ENCODE measurements around the gene PURB. TPM values are rescaled to one million over a fixed set of nuclear protein-coding genes. Genes with fewer than 3 reads are reported as not detected.

PURB gene
- total RNA-seq, 1 experiment from 2014 or later = 21.3 TPM

- Histone ChIP-seq H2AFZ (ENCODE audit: low read length) (no peak overlapping the region), H3K79me1 (ENCODE audit: insufficient read depth, low read depth, low read length, poor library complexity, severe bottlenecking) (no peaks in the 10 kb centered on the region), H2BK12ac (ENCODE audit: insufficient read length, low read depth, low read length) (no peak overlapping the region), H3K4me2 (ENCODE audit: insufficient read depth, insufficient read length, low read length) (no peak overlapping the region), H3K23me2 (ENCODE audit: insufficient read length, low read depth, low read length, poor library complexity, severe bottlenecking) (no peaks in the 10 kb centered on the region), H3K79me2 (ENCODE audit: insufficient read depth, low read length) (no peaks in the 10 kb centered on the region), H2BK5ac (ENCODE audit: insufficient read length, low read length) (no peak overlapping the region), H3K9ac (ENCODE audit: extremely low read depth, insufficient read length, low read length) (no peak overlapping the region), H4K8ac (replicated peaks; ENCODE audit: insufficient read length, low read depth, low read length) (no peak overlapping the region), H2AK5ac (ENCODE audit: insufficient read length, low read length) (no peak overlapping the region), H3K9me3 (ENCODE audit: control insufficient read depth, low read depth, low read length) (no peaks in the 10 kb centered on the region), H4K5ac (ENCODE audit: insufficient read length, low read depth, low read length) (no peak overlapping the region), H3K4ac (ENCODE audit: low read depth, low read length) (no peak overlapping the region), H2BK15ac (ENCODE audit: low read depth, low read length) (no peak overlapping the region), H3K4me1 (ENCODE audit: insufficient read depth, low read length) (no peaks in the 10 kb centered on the region), H2BK20ac (ENCODE audit: low read depth, low read length, poor library complexity, severe bottlenecking) (no peak overlapping the region), H3K23ac (ENCODE audit: insufficient read length, low read depth, low read length) (no peak overlapping the region), H4K91ac (ENCODE audit: insufficient read length, low read depth, low read length) (no peak overlapping the region), H4K20me1 (ENCODE audit: control insufficient read depth, insufficient read depth, insufficient read length) (no peaks in the 10 kb centered on the region), H3T11ph (ENCODE audit: low read length) (no peak overlapping the region), H2BK120ac (ENCODE audit: low read depth, low read length, poor library complexity, severe bottlenecking) (no peak overlapping the region), H3K27ac (ENCODE audit: insufficient read length, low read depth, low read length) (no peak overlapping the region), H3K27me3 (ENCODE audit: insufficient read depth, low read length) (no peaks in the 10 kb centered on the region), H3K56ac (ENCODE audit: insufficient read length, low read depth, low read length) (no peak overlapping the region), H3K18ac (ENCODE audit: insufficient read length, low read depth, low read length) (no peak overlapping the region), H3K14ac (ENCODE audit: insufficient read depth, low read length) (no peak overlapping the region)
- no CpG with 5 or more reads among the region's 4 CpGs for WGBS (ENCODE audit: extremely low coverage, insufficient read length, low lambda C conversion rate)
- Mint-ChIP-seq H3K9me3 (no peaks in the 10 kb centered on the region; a peak in 1 of 5 replicates), H3K36me3 (ENCODE audit: insufficient read depth in 1 of 3, low read depth in 3 of 3) (no peaks in the 10 kb centered on the region), H3K27me3 (ENCODE audit: low read depth) (peaks cover 5% of the 10 kb centered on the region), H3K4me1 (no peaks in the 10 kb centered on the region), H3K4me3 (no peak overlapping the region), H3K27ac (no peak overlapping the region)
- TF ChIP-seq CTCF (conservative IDR thresholded peaks at IDR 0.05) = no peak
- DNase-seq = no peak
Observed at GRCh38 chr7:44894888-44895580, 9.7 kb upstream of the PURB start.

Data from H9 (cell line).